DMS53 treated with DMSO at 0.1 percent for 48 hours (cell line): ENCODE results near the gene BCL11B.
"Not testable (repeated sequence)": the region's sequence is repeated elsewhere in the genome, so short reads cannot be mapped to it uniquely, and the experiment has no call there.

Source experiments
- DNase-seq: peaks from one replicate; lab custom pipeline; 2025; ENCODE audit not compliant: unreplicated experiment; lab: John Stamatoyannopoulos, UW

The BCL11B gene

GRCh38 chr14:99203080-99203479, 68.9 kb downstream of the BCL11B start:
- DNase-seq: no peak

DNA sequence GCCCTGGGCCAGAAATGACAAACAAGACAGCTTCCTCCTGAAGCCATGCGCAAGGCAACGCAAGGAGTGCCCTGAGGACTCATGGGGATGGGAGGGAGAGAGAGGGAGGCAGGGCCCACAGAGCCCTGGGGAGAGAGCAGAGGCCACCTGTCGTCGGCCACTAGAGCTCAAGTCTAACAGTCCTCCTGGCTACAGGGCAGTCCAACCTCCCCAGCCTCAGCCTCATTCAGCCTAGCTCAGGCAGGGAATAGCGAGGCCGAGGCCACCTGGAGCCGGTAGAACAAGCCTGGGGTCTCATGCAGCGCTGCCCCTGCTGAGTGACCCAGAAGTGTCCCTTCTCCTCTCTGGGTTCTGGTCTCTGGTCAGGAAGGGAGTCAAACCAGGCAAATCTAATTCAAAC, 69.5 kb downstream of the BCL11B start:
- no peak for DNase-seq

GRCh38 chr14:99201351-99202073, 70.5 kb downstream of the BCL11B start:
- no peak for DNase-seq

DNA sequence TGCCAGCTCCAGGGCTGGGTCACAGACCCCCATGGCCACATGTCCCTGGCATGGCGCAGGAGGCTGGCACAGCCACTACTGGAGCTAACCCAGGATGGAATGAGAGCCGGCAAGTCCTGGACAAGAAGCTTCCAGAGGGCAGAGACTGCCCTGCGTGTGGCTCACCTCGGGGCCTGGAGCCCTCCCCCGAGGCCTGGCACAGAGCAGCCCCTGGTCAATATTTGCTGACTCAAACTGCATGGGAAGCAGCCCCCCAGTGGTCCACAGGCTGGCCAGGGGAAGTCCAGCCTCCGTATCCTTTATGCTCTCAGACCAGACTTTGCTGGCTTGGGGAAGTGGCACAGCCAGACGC, 71.4 kb downstream of the BCL11B start:
- no peak for DNase-seq

DNA sequence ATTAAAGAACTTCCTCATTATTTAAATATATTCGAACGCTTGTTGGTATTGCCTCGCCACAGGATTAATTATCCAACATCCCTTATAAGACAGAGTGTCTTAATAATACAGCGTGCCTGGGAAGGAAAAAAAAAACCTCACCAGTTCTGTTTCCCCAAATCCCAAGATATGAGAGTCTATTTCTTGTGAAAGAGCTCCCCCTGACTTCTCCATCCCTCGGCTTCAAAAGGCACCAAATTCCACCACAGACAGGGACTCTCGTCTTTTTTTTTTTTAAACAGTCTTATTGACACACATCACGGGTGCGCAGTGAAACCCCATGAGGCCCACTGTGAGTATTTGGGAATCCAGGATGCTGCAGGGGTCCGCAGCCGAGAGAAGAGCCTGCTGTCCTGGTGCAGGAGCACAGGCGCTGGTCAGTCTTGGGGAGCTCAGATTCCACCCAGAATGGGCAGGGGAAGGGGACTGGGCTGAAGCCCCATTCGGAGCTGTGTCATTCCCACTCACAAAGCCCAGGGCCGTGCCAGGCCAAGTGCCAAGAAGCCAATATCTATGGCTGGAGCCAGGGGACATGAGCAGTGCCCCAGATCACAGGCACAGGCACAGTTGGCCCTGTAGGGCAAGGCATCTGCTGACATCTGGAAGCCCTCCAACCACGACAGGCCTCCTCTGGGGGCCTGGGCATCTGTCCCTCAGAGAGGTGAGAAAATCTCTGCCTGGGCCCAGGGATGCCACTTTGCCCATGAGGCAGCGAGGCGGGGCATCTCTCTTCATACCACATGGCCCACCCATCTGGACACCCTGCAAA, 71.9 kb downstream of the BCL11B start:
- no peak for DNase-seq

GRCh38 chr14:99198746-99199502, 73.1 kb downstream of the BCL11B start:
- DNase-seq: no peak

GRCh38 chr14:99196310-99196650, 75.7 kb downstream of the BCL11B start:
- no peak for DNase-seq

DNA sequence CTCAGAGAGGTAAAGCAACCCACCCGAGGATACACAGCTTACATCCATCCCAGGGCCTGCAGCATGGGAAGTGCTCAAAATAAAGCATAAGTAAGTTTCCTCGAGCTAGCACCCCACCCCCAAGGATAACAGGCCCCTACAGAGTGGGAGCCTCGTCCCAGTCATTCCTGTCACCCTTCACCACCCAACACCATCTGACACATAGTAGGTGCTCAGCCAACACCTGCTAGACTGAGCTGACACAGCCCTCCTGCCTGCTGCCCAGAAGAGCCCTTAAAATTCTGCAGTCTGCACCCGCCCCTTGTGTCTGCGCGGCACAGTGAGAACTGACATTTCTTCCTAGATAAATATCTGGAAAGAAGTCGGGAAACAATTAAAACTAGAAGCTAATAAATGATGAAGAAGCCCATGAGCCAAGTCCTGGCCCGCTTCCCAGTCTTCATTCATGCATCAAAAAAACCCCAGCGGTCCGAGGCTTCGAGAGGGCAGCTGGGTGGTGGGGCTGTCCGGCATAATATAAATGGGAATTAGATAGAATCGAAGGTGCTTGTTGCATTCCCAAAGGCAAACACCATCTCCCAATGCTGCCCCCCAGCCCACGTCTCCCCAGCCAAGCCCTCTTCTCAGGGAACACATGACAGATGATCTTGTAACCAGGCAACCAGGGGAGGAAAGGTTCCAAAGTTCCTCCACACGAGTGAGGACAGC, 76.2 kb downstream of the BCL11B start:
- DNase-seq: no peak

DNA sequence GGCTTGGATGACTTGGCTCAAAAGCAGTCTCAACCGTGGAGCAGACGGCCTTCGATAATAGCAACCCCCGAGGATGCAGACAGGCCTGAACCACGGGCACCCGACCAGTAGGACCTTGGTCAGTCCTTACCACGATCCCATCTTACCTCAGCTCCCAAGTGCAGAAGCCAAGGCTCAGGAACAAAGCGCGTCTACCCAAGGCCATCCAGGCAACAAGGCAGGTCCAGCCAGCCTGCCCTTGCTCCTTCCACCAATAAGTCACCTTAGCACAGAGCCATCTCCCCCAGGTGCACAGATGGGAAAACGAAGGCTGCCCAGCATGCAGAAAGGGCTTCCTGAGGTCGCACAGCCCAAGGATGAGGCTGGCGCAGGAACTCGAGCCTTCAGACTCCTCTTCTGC, 77.3 kb downstream of the BCL11B start:
- DNase-seq: no peak

- DNase-seq: no peak
Observed at GRCh38 chr14:99194136-99194535, 77.9 kb downstream of the BCL11B start.

DNA sequence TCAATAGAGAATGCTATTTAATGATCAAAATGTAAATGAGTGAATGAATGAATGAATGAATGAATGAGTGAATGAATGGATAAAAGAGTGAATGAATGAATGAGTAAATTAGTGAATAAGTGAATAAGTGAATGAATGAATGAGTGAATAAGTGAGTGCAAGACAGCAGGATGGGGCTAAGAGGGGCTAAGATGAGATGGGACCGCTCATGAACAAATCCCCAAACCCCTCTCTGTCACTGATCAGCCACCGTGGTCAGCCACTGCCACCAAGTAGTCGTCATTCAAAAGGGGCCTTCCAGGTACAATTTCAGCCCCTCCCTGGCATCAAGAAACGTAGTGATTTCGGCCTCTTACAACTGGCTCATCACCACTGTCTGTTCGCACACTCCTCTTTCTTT, 79.2 kb downstream of the BCL11B start:
- no peak for DNase-seq

GRCh38 chr14:99192028-99192621, 79.9 kb downstream of the BCL11B start:
- no peak for DNase-seq

- DNase-seq: no peak
Observed at GRCh38 chr14:99191395-99192027, 80.5 kb downstream of the BCL11B start.

- DNase-seq: no peak
Observed at GRCh38 chr14:99190696-99191394, 81.2 kb downstream of the BCL11B start.

GRCh38 chr14:99189201-99189801, 82.7 kb downstream of the BCL11B start:
- DNase-seq: no peak

GRCh38 chr14:99188731-99189191, 83.2 kb downstream of the BCL11B start:
- DNase-seq: no peak

DNA sequence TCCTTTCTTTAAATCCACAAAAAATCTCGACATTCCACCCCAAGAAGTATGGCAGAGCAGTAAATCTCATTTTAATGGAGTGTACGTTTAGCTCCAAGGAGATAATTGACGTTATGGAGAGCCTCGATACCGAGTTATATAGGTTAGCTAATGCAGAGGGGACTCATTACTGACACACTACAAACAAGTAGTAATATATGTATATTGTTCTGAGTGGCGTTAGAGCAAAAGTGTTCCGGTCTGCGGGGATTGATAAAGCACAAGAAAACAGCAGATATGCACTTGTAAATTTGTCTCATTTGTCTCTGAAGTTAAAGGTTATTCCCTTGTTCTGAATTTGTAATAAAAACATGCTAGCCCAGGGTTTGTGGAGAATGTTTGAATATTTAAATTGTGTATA, 84.1 kb downstream of the BCL11B start:
- no peak for DNase-seq

DNA sequence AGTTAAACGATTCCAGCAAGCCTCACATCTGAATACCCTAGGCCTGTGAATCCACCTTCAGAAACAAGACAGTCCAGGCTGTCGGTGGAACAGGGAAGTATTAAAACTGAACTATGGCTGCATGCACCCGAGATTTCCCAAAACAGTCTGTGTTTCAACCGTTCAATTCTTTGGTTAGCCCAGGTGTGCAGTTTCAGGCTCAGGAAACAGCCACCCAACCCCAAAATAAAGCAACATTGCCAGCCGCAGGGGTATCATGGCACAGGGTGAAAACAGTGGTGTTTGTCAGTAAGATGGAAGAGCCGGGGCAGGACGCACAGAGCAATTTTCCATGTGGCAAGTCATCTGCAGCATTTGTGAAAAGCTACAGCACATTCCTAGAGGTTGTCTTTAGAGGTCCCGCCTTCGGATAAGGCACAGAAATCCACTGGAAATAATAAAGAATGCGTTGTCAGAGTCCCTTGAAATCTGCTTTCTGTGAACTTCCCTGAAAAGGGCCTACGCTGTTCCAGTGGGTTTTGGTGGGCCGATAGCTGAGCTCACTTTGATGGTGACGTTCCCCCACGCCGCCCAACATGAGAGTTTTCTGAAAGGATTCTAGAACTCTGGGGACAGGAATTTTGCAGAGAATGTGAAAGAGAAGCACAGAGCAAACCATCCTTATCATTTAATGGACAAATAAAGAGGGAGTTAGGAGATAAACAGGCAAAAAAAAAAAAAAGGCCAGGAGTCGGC, 84.9 kb downstream of the BCL11B start:
- no peak for DNase-seq

DNA sequence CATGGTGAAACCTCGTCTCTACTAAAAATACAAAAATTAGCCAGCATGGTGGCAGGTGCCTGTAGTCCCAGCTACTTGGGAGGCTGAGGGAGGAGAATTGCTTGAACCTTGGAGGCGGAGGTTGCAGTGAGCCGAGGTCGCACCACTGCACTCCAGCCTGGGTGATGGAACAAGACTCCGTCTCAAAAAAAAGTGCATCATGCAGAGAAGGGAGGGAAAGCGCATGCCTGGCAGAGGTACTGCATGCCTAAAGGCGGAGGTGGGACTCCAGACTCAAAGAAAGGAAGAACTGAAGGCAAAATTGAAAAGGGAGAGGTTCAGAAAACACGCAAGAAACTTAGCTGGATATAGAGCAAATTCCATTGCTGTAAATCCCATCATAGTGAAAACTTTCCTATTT, 85.7 kb downstream of the BCL11B start:
- not testable (repeated sequence) for DNase-seq
